PC-3 (cell line): ENCODE data around the gene OR13A1. TPM values are rescaled to one million over a fixed set of nuclear protein-coding genes. Genes with fewer than 3 reads are reported as not detected.

Source experiments
- ATAC-seq: fragments of 200-7000 bp; cut with Tn5 transposase; 2 replicates; pipeline ENCODE4 v1.9.1; 2020; ENCODE audit warnings: mild to moderate bottlenecking, moderate library complexity
- BruUV-seq: library from RNA; stranded (reverse); fragments of 400-500 nt; replicated peaks from 2 replicates; lab custom pipeline; 2021; lab: Mats Ljungman, UMichigan
- CTCF ChIA-PET: fragments of 300-600 bp; sonication (Branson Sonifier 250); formaldehyde crosslinking; loops from one replicate; lab custom pipeline; 2022; ENCODE audit warnings: antibody characterized with exemption; lab: Charles Lee
- POLR2A ChIA-PET: fragments of 300-600 bp; sonication (Branson Sonifier 250); formaldehyde crosslinking; loops from one replicate; lab custom pipeline; 2022; ENCODE audit warnings: antibody characterized with exemption; ENCODE audit not compliant: unreplicated experiment; lab: Charles Lee
- DNase-seq: peaks from one replicate; pipeline ENCODE4 v3.0.0-alpha.2; 2015
- H2AFZ ChIP-seq: fragments of 300-600 bp; sonication (generic); 2 replicates; pipeline ENCODE4 v1.6.0; 2016; ENCODE audit warnings: antibody characterized with exemption, low read length
- H3F3A ChIP-seq: fragments of 300-600 bp; sonication (generic); one replicate; pipeline ENCODE4 v1.6.0; 2017; ENCODE audit warnings: antibody characterized with exemption, low read length, control low read depth, mild to moderate bottlenecking; ENCODE audit not compliant: unreplicated experiment
- H3K27ac ChIP-seq: fragments of 300-600 bp; sonication (generic); 2 replicates; pipeline ENCODE4 v1.5.1; 2016; ENCODE audit warnings: mild to moderate bottlenecking, low read length
- H3K27me3 ChIP-seq: fragments of 300-600 bp; sonication (generic); 2 replicates; pipeline ENCODE4 v1.6.1; 2016; ENCODE audit warnings: low read length, mixed read lengths
- H3K36me3 ChIP-seq: fragments of 300-600 bp; sonication (generic); 2 replicates; pipeline ENCODE4 v1.6.1; 2016; ENCODE audit warnings: low read depth, mixed run types, low read length, mixed read lengths
- H3K4me1 ChIP-seq: fragments of 300-600 bp; sonication (generic); 2 replicates; pipeline ENCODE4 v1.5.1; 2016; ENCODE audit warnings: low read length; ENCODE audit not compliant: insufficient read depth
- H3K4me2 ChIP-seq: fragments of 300-600 bp; sonication (generic); 2 replicates; pipeline ENCODE4 v1.6.0; 2016; ENCODE audit warnings: low read length
- H3K4me3 ChIP-seq: fragments of 300-600 bp; sonication (generic); 2 replicates; pipeline ENCODE4 v1.5.1; 2016; ENCODE audit warnings: mild to moderate bottlenecking, low read length, mixed read lengths
- H3K79me2 ChIP-seq: fragments of 300-600 bp; sonication (generic); 2 replicates; pipeline ENCODE4 v1.6.1; 2017; ENCODE audit warnings: low read length, mixed read lengths
- H3K9ac ChIP-seq: fragments of 300-600 bp; sonication (generic); 2 replicates; pipeline ENCODE4 v1.6.0; 2016; ENCODE audit warnings: mild to moderate bottlenecking, low read length
- H3K9me2 ChIP-seq: fragments of 300-600 bp; sonication (generic); replicated peaks from 2 replicates; pipeline ENCODE4 v1.6.1; 2016; ENCODE audit warnings: mixed run types, low read length, mixed read lengths
- H3K9me3 ChIP-seq: fragments of 300-600 bp; sonication (generic); 2 replicates; pipeline ENCODE4 v1.6.1; 2016; ENCODE audit warnings: low read length, mixed read lengths
- H4K20me1 ChIP-seq: fragments of 300-600 bp; sonication (generic); 2 replicates; pipeline ENCODE4 v1.6.1; 2016; ENCODE audit warnings: low read length, mixed read lengths
- EZH2 ChIP-seq: fragments of 300-600 bp; sonication (generic); IDR thresholded peaks from one replicate; pipeline ENCODE4 v1.6.1; 2017; ENCODE audit warnings: antibody characterized with exemption, mild to moderate bottlenecking, low read length; ENCODE audit not compliant: unreplicated experiment
- EZH2phosphoT487 ChIP-seq: fragments of 300-600 bp; sonication (generic); IDR thresholded peaks from 2 replicates; pipeline ENCODE4 v1.6.1; 2018; ENCODE audit warnings: mild to moderate bottlenecking, antibody characterized with exemption, low read length, borderline replicate concordance
- intact Hi-C: fragments of 100-400 bp; cut with micrococcal nuclease; formaldehyde crosslinking; loops from 2 replicates; pipeline ENCODE4 v1.9.0; 2023
- total RNA-seq: library from RNA; depleted of rRNA; stranded (reverse); fragments of >200 nt; gene quantifications from 2 replicates; pipeline ENCODE4 v1.2.3, GENCODE V29; 2014
- TF ChIP-seq, protein P1 (sequence below): fragments of 300-600 bp; sonication (generic); conservative IDR thresholded peaks from 2 replicates; pipeline ENCODE4 v1.5.1; 2017; ENCODE audit warnings: antibody characterized with exemption, low read depth, mild to moderate bottlenecking, low read length

OR13A1 gene
- total RNA-seq, 1 experiment from 2014 or later = 0.04 TPM

DNA sequence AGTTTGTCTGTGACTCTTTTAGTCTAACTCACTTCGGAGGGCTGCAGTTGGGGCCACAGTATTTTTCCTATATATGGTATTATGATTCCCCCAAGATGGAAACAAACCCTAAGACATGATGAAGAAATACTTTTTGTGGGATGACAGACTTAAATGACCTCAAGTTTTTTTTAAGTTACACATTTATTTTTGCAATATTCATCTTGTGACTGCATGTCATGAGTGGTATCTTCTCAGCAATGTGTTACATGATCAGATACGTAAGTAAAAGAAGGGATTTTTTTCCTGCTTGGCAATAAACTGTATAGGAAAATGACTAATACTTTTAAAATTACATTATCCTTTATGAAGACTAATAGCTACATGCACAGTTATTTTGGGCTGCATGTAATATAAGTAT is 57.8 kb downstream of the OR13A1 start:
- Histone ChIP-seq H3K79me2 (no peaks in the 10 kb centered on the region), H3K4me1 (no peaks in the 10 kb centered on the region), H3K4me2 (no peak overlapping the region), H3K27ac (no peak overlapping the region), H4K20me1 (no peaks in the 10 kb centered on the region), H3F3A (no peaks in the 10 kb centered on the region), H3K27me3 (peaks cover 28% of the 10 kb centered on the region), H3K4me3 (no peak overlapping the region), H2AFZ (no peak overlapping the region), H3K9me3 (no peaks in the 10 kb centered on the region), H3K9me2 (no peaks in the 10 kb centered on the region), H3K36me3 (no peaks in the 10 kb centered on the region), H3K9ac (no peak overlapping the region)
- TF ChIP-seq EZH2 = no peak
- TF ChIP-seq, protein P1, sequence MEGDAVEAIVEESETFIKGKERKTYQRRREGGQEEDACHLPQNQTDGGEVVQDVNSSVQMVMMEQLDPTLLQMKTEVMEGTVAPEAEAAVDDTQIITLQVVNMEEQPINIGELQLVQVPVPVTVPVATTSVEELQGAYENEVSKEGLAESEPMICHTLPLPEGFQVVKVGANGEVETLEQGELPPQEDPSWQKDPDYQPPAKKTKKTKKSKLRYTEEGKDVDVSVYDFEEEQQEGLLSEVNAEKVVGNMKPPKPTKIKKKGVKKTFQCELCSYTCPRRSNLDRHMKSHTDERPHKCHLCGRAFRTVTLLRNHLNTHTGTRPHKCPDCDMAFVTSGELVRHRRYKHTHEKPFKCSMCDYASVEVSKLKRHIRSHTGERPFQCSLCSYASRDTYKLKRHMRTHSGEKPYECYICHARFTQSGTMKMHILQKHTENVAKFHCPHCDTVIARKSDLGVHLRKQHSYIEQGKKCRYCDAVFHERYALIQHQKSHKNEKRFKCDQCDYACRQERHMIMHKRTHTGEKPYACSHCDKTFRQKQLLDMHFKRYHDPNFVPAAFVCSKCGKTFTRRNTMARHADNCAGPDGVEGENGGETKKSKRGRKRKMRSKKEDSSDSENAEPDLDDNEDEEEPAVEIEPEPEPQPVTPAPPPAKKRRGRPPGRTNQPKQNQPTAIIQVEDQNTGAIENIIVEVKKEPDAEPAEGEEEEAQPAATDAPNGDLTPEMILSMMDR = no peak
- no peak for TF ChIP-seq EZH2phosphoT487
- DNase-seq (no peak), ATAC-seq (no peak)
- ChIA-PET CTCF (no interaction called here), POLR2A (no interaction called here)
- intact Hi-C loops = loop anchor here (10.0 kb wide), 1 partner anchor 417 kb away; the partner anchor contains the start of gene ZFAND4
- BruUV-seq = no TSS peak

DNA sequence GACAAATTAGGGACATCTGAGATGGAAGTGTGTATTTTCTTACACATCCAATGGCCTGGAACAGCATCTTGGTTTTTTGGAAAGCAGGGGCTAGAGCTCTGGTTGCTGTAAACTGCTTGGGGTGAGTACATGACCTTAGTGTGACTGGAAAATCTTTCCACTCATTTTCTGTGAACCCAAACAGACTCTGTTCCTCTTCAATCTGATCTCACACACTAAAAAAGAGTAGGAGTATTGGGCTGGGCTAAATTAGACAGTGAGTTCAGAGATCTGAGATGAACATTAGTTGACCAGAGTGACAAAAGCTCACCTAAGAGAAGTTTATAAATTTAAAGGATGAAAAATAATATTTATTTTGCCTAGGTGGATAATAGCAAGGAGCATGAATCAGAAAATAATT is 59.2 kb downstream of the OR13A1 start:
- DNase-seq = no peak
- no peak overlapping the region for H3K9ac ChIP-seq
- H2AFZ ChIP-seq = no peak overlapping the region
- H3K9me3 ChIP-seq = no peaks in the 10 kb centered on the region
- intact Hi-C loops = loop anchor here (10.0 kb wide), 1 partner anchor 419 kb away; the partner anchor contains the start of gene ZFAND4
- no peaks in the 10 kb centered on the region for H3F3A ChIP-seq
- TF ChIP-seq, protein P1 = no peak
- no peak for TF ChIP-seq EZH2
- no peak for TF ChIP-seq EZH2phosphoT487
- ATAC-seq = no peak
- H3K4me3 ChIP-seq = no peak overlapping the region
- POLR2A ChIA-PET = no interaction called here
- peaks cover 15% of the 10 kb centered on the region for H3K27me3 ChIP-seq
- H3K4me2 ChIP-seq = no peak overlapping the region
- CTCF ChIA-PET = no interaction called here
- no peaks in the 10 kb centered on the region for H3K4me1 ChIP-seq
- H3K36me3 ChIP-seq = no peaks in the 10 kb centered on the region
- no peak overlapping the region for H3K27ac ChIP-seq
- no peaks in the 10 kb centered on the region for H3K79me2 ChIP-seq
- no TSS peak for BruUV-seq
- no peaks in the 10 kb centered on the region for H4K20me1 ChIP-seq
- no peaks in the 10 kb centered on the region for H3K9me2 ChIP-seq

GRCh38 chr10:45255706-45256105 is 59.7 kb downstream of the OR13A1 start:
- Histone ChIP-seq H3K4me1 (no peaks in the 10 kb centered on the region), H3F3A (no peaks in the 10 kb centered on the region), H3K4me2 (no peak overlapping the region), H3K27ac (no peak overlapping the region), H3K36me3 (no peaks in the 10 kb centered on the region), H2AFZ (no peak overlapping the region), H3K9me2 (no peaks in the 10 kb centered on the region), H3K9ac (no peak overlapping the region), H3K27me3 (peaks cover 10% of the 10 kb centered on the region; the same call in 1 of the 2 replicates), H3K4me3 (no peak overlapping the region), H3K79me2 (no peaks in the 10 kb centered on the region), H3K9me3 (no peaks in the 10 kb centered on the region), H4K20me1 (no peaks in the 10 kb centered on the region)
- DNase-seq = no peak
- POLR2A ChIA-PET = no interaction called here
- ATAC-seq = no peak
- TF ChIP-seq, protein P1 = no peak
- no peak for TF ChIP-seq EZH2phosphoT487
- no peak for TF ChIP-seq EZH2
- CTCF ChIA-PET = no interaction called here
- intact Hi-C loops = loop anchor here (10.0 kb wide), 1 partner anchor 419 kb away; the partner anchor contains the start of gene ZFAND4
- no TSS peak for BruUV-seq
